Measurements from ENCODE around the gene MECP2.

- no peak for TF ChIP-seq CTCF (conservative IDR thresholded peaks at IDR 0.05; ENCODE audit: low read depth, low read length)
- TF ChIP-seq EZH2 (IDR thresholded peaks at IDR 0.05; ENCODE audit: borderline replicate concordance, low read depth, low read length, poor library complexity, severe bottlenecking), result no peak
Observed at GRCh38 chrX:154074199-154074598, 23.3 kb downstream of the MECP2 start.
